Right hindlimb (tissue), 1 donor: ENCODE measurements around the gene TMA7.
"Not testable (repeated sequence)": the region's sequence is repeated elsewhere in the genome, so short reads cannot be mapped to it uniquely, and the experiment has no call there.

ENCODE experiments used
- DNase-seq: peaks from one replicate; pipeline ENCODE4 v3.0.0-alpha.2; 2018

The TMA7 gene

GRCh38 chr3:48470286-48470685, 30.2 kb downstream of the TMA7 start:
- DNase-seq: no peak

GRCh38 chr3:48472673-48472922, 32.5 kb downstream of the TMA7 start:
- DNase-seq: no peak

- DNase-seq: peak; percentile 93
Measured at GRCh38 chr3:48472923-48473616, 33.0 kb downstream of the TMA7 start.

- no peak for DNase-seq
Measured at GRCh38 chr3:48473617-48473952, 33.5 kb downstream of the TMA7 start.

GRCh38 chr3:48474031-48474430, 34.0 kb downstream of the TMA7 start:
- not testable (repeated sequence) for DNase-seq

GRCh38 chr3:48474619-48475018, 34.6 kb downstream of the TMA7 start:
- no peak for DNase-seq

- no peak for DNase-seq
Measured at GRCh38 chr3:48475188-48475587, 35.1 kb downstream of the TMA7 start.

- DNase-seq: no peak
Measured at GRCh38 chr3:48476426-48477053, 36.5 kb downstream of the TMA7 start.

- DNase-seq: no peak
Measured at GRCh38 chr3:48477959-48478520, 38.0 kb downstream of the TMA7 start.

GRCh38 chr3:48478626-48479555, 38.8 kb downstream of the TMA7 start:
- DNase-seq: no peak

- DNase-seq: not testable (repeated sequence)
Measured at GRCh38 chr3:48480891-48481290, 40.8 kb downstream of the TMA7 start.

GRCh38 chr3:48482822-48483221, 42.8 kb downstream of the TMA7 start:
- DNase-seq: not testable (repeated sequence)

GRCh38 chr3:48486952-48487351, 46.9 kb downstream of the TMA7 start:
- DNase-seq: no peak

- DNase-seq: no peak
Measured at GRCh38 chr3:48492461-48493202, 52.6 kb downstream of the TMA7 start.

GRCh38 chr3:48493203-48493501, 53.1 kb downstream of the TMA7 start:
- DNase-seq: no peak
